NCI-H2227 treated with DMSO at 0.1 percent for 48 hours (cell line): Measurements from ENCODE around the gene LURAP1L.

ENCODE experiments used
- DNase-seq: peaks from one replicate; lab custom pipeline; 2025; lab: John Stamatoyannopoulos, UW

The LURAP1L gene

GRCh38 chr9:12774861-12775678 is at the start of gene LURAP1L:
TSS of gene LURAP1L (plus strand) at chr9:12775020. CDS start at chr9:12775716, 696 bp downstream.
- peak; percentile 55 for DNase-seq

GRCh38 chr9:12726795-12727194 is 48.0 kb upstream of the LURAP1L start:
- no peak for DNase-seq

GRCh38 chr9:12730198-12730597 is 44.6 kb upstream of the LURAP1L start:
- DNase-seq = no peak

GRCh38 chr9:12730927-12731326 is 43.9 kb upstream of the LURAP1L start:
- no peak for DNase-seq

- DNase-seq = no peak
These were observed 41.8 kb upstream of the LURAP1L start for GRCh38 chr9:12732971-12733370.

GRCh38 chr9:12735665-12736064 is 39.2 kb upstream of the LURAP1L start:
- no peak for DNase-seq

- DNase-seq = no peak
These were observed 36.9 kb upstream of the LURAP1L start for GRCh38 chr9:12737871-12738270.

- DNase-seq = no peak
These were observed 35.7 kb upstream of the LURAP1L start for GRCh38 chr9:12739014-12739652.

GRCh38 chr9:12740845-12741244 is 34.0 kb upstream of the LURAP1L start:
- DNase-seq = no peak

GRCh38 chr9:12748016-12748415 is 26.8 kb upstream of the LURAP1L start:
- DNase-seq = no peak

- DNase-seq = no peak
These were observed 25.9 kb upstream of the LURAP1L start for GRCh38 chr9:12748954-12749353.

GRCh38 chr9:12753931-12754330 is 20.9 kb upstream of the LURAP1L start:
- no peak for DNase-seq

GRCh38 chr9:12759761-12760160 is 15.1 kb upstream of the LURAP1L start:
- no peak for DNase-seq

GRCh38 chr9:12760758-12761157 is 14.1 kb upstream of the LURAP1L start:
- no peak for DNase-seq

- DNase-seq = no peak
These were observed 10.7 kb upstream of the LURAP1L start for GRCh38 chr9:12764150-12764549.

GRCh38 chr9:12765088-12765798 is 9.6 kb upstream of the LURAP1L start:
- no peak for DNase-seq

GRCh38 chr9:12766357-12766756 is 8.5 kb upstream of the LURAP1L start:
- no peak for DNase-seq

GRCh38 chr9:12770261-12770660 is 4.6 kb upstream of the LURAP1L start:
- DNase-seq = no peak

GRCh38 chr9:12771891-12772290 is 2.9 kb upstream of the LURAP1L start:
- no peak for DNase-seq

- DNase-seq = no peak
These were observed 1.3 kb upstream of the LURAP1L start for GRCh38 chr9:12773562-12773961.

- DNase-seq = peak; percentile 84
These were observed 1.1 kb downstream of the LURAP1L start for GRCh38 chr9:12775679-12776512.

- peak; percentile 49 for DNase-seq
These were observed 1.8 kb downstream of the LURAP1L start for GRCh38 chr9:12776513-12777055.
